K562 (cell line): ENCODE data around the gene TIMM17A. TPM values are rescaled to one million over a fixed set of nuclear protein-coding genes. Genes with fewer than 3 reads are reported as not detected.

ENCODE experiments used
- ATAC-seq: fragments of 200-7000 bp; cut with Tn5 transposase; 3 replicates; pipeline ENCODE4 v1.9.1; 2020; ENCODE audit warnings: moderate library complexity
- BruUV-seq: library from RNA; stranded (reverse); fragments of 400-500 nt; replicated peaks from 2 replicates; lab custom pipeline; 2021; lab: Mats Ljungman, UMichigan
- CTCF ChIA-PET: fragments of 300-600 bp; formaldehyde crosslinking; extraction: SDS; loops from one replicate; lab custom pipeline; 2021; ENCODE audit warnings: low intra/inter-chr PET ratio; lab: Yijun Ruan, JAX
- POLR2A ChIA-PET: fragments of 300-600, 350-650 bp; sonication (Branson Sonifier 250); formaldehyde crosslinking; extraction: SDS; loops from one replicate; lab custom pipeline; 2021; ENCODE audit warnings: antibody characterized with exemption, inconsistent platforms; lab: Yijun Ruan, JAX
- DNase-seq, 4 experiments: peaks; one replicate each; pipeline versions ENCODE4 v3.0.0 to v3.0.0-alpha.2; 2011 to 2018; ENCODE audit warnings: low spot score in 3 of 4, mixed read lengths in 3 of 4; ENCODE audit errors: extremely low read depth in 1 of 4
- FAIRE-seq: peaks from 2 replicates; lab custom pipeline; 2011; peaks lifted over from hg19 to GRCh38; lab: Jason Lieb, UNC
- H2AFZ ChIP-seq: 2 replicates; pipeline ENCODE4 v1.6.0; 2011; ENCODE audit warnings: low read depth, low read length, control low read depth, inconsistent platforms
- H3K27ac ChIP-seq: fragments of 200-600 bp; 3 replicates; pipeline ENCODE4 v1.8.0; 2011; ENCODE audit warnings: low read depth, mild to moderate bottlenecking, control low read depth, inconsistent platforms, low read length, moderate library complexity, mixed read lengths; ENCODE audit errors: extremely low read depth
- H3K27me3 ChIP-seq, 2 experiments: fragments of 300-600 bp in 1 of 2; 2 replicates in 1 of 2; 3 replicates in 1 of 2; pipeline versions ENCODE4 v1.6.0 to v1.8.0; 2011; ENCODE audit warnings: inconsistent platforms in 2 of 2, low read length in 2 of 2, mild to moderate bottlenecking in 1 of 2, mixed read lengths in 1 of 2, moderate library complexity in 1 of 2; ENCODE audit not compliant: control insufficient read depth in 2 of 2, insufficient read depth in 2 of 2
- H3K36me3 ChIP-seq: fragments of 300-600 bp; 3 replicates; pipeline ENCODE4 v1.8.0; 2011; ENCODE audit warnings: mild to moderate bottlenecking, low read length, inconsistent platforms; ENCODE audit not compliant: control insufficient read depth, insufficient read depth
- H3K4me1 ChIP-seq, 2 experiments: fragments of 200-600 bp in 1 of 2; replicated peaks in 1 of 2; 2 replicates in 1 of 2; 3 replicates in 1 of 2; pipeline versions ENCODE4 v1.5.1 to v1.8.0; 2011; ENCODE audit warnings: inconsistent platforms in 2 of 2, low read length in 2 of 2, mild to moderate bottlenecking in 1 of 2, mixed read lengths in 1 of 2, moderate library complexity in 1 of 2; ENCODE audit not compliant: control insufficient read depth in 2 of 2, insufficient read depth in 2 of 2
- H3K4me2 ChIP-seq: 2 replicates; pipeline ENCODE4 v1.6.1; 2011; ENCODE audit warnings: low read length, control low read depth, inconsistent platforms, mixed read lengths; ENCODE audit not compliant: insufficient read depth
- H3K4me3 ChIP-seq: fragments of 200-600 bp; sonication (generic), shearing (Covaris generic); 2 replicates; pipeline ENCODE4 v1.5.1; 2016; ENCODE audit warnings: control low read depth, inconsistent platforms
- H3K79me2 ChIP-seq: fragments of 200-600 bp; 3 replicates; pipeline ENCODE4 v1.8.0; 2011; ENCODE audit warnings: low read length, inconsistent platforms; ENCODE audit not compliant: control insufficient read depth, insufficient read depth
- H3K9ac ChIP-seq, 2 experiments: 2 replicates each; pipeline versions ENCODE4 v1.6.0 to v1.6.1; 2011; ENCODE audit warnings: low read depth in 2 of 2, low read length in 2 of 2, control low read depth in 1 of 2, inconsistent platforms in 1 of 2, mild to moderate bottlenecking in 1 of 2, mixed read lengths in 1 of 2; ENCODE audit not compliant: insufficient read depth in 1 of 2
- H3K9me1 ChIP-seq: one replicate; pipeline ENCODE4 v1.6.0; 2011; ENCODE audit warnings: inconsistent platforms, mild to moderate bottlenecking, low read length, moderate library complexity; ENCODE audit not compliant: control insufficient read depth, insufficient read depth
- H3K9me3 ChIP-seq: replicated peaks from 2 replicates; pipeline ENCODE4 v1.5.1; 2011; ENCODE audit warnings: low read depth, low read length, inconsistent platforms; ENCODE audit not compliant: control insufficient read depth, insufficient read depth
- H4K20me1 ChIP-seq: replicated peaks from 2 replicates; pipeline ENCODE4 v1.6.1; 2011; ENCODE audit warnings: low read length, inconsistent platforms, mixed read lengths; ENCODE audit not compliant: control insufficient read depth, insufficient read depth
- ADNP ChIP-seq: fragments of 200-800 bp; sonication (Bioruptor generic); IDR thresholded peaks from 2 replicates; pipeline ENCODE4 v1.6.1; 2016; ENCODE audit warnings: missing genetic modification characterization, missing compliant biosample characterization
- CBX8 ChIP-seq: fragments of 200-600 bp; sonication (generic); IDR thresholded peaks from 2 replicates; pipeline ENCODE4 v1.6.1; 2012; ENCODE audit warnings: borderline replicate concordance, mixed run types, low read depth, mild to moderate bottlenecking, moderate library complexity, mixed read lengths, low read length, control low read depth, inconsistent platforms; ENCODE audit not compliant: poor library complexity, severe bottlenecking; ENCODE audit errors: extremely low read depth
- CHD4 ChIP-seq: fragments of 200-600 bp; sonication (generic); IDR thresholded peaks from 3 replicates; pipeline ENCODE4 v1.6.1; 2012; ENCODE audit warnings: low read depth, mild to moderate bottlenecking, mixed read lengths, low read length, inconsistent platforms; ENCODE audit not compliant: insufficient read depth, insufficient replicate concordance, poor library complexity, severe bottlenecking
- HEY1 ChIP-seq: fragments of 250-450 bp; sonication (Bioruptor Pico); IDR thresholded peaks from 2 replicates; pipeline ENCODE4 v1.5.0; 2020; ENCODE audit warnings: mild to moderate bottlenecking, moderate library complexity, borderline replicate concordance
- KDM1A ChIP-seq, 2 experiments: fragments of 450-650 bp; IDR thresholded peaks; 2 replicates each; pipeline ENCODE4 v1.6.1; 2016; ENCODE audit warnings: mild to moderate bottlenecking in 2 of 2
- MXD1 ChIP-seq: fragments of 250-450 bp; sonication (Bioruptor Pico); IDR thresholded peaks from 2 replicates; pipeline ENCODE4 v1.8.0; 2021; ENCODE audit warnings: borderline replicate concordance, mild to moderate bottlenecking, moderate library complexity; ENCODE audit not compliant: poor library complexity, severe bottlenecking
- NR2C1 ChIP-seq, 2 experiments: fragments of 450-650 bp; IDR thresholded peaks; 2 replicates each; pipeline ENCODE4 v1.6.1; 2017; ENCODE audit warnings: mild to moderate bottlenecking in 2 of 2, antibody characterized with exemption in 1 of 2, inconsistent platforms in 1 of 2, missing compliant biosample characterization in 1 of 2, missing genetic modification characterization in 1 of 2
- NR2C2 ChIP-seq, 2 experiments: fragments of 200-800 bp in 1 of 2; sonication (Bioruptor generic) in 1 of 2; sonication (generic) in 1 of 2; formaldehyde crosslinking in 1 of 2; IDR thresholded peaks; 2 replicates each; pipeline versions ENCODE4 v1.6.1 to v1.8.0; 2016 to 2022; ENCODE audit warnings: mild to moderate bottlenecking in 1 of 2, missing compliant biosample characterization in 1 of 2, missing genetic modification characterization in 1 of 2, missing genetic modification reagents in 1 of 2
- OTX1 ChIP-seq: fragments of 450-650 bp; formaldehyde crosslinking; IDR thresholded peaks from 2 replicates; pipeline ENCODE4 v1.4.0; 2022; ENCODE audit warnings: mild to moderate bottlenecking
- POLR2AphosphoS5 ChIP-seq: IDR thresholded peaks from 2 replicates; pipeline ENCODE4 v1.6.1; 2011; ENCODE audit warnings: mild to moderate bottlenecking, low read depth, low read length, moderate library complexity; ENCODE audit not compliant: control insufficient read depth, insufficient read depth
- ZNF41 ChIP-seq: fragments of 250-450 bp; sonication (Bioruptor Pico); conservative IDR thresholded peaks from 2 replicates; pipeline ENCODE4 v1.4.0; 2020; ENCODE audit warnings: mild to moderate bottlenecking
- ZNF778 ChIP-seq: fragments of 450-650 bp; formaldehyde crosslinking; IDR thresholded peaks from 2 replicates; pipeline ENCODE4 v1.4.0; 2020; ENCODE audit warnings: mild to moderate bottlenecking, moderate library complexity
- ZNF780A ChIP-seq: fragments of 250-450 bp; sonication (Bioruptor Pico); IDR thresholded peaks from 2 replicates; pipeline ENCODE4 v1.5.0; 2021; ENCODE audit warnings: mild to moderate bottlenecking
- WGBS: fragments of 100-300 bp; shearing (Covaris generic); methylation state at CpG from one replicate; pipeline ENCODE4 v1.1.6; 2016; ENCODE audit warnings: low coverage, mixed read lengths; ENCODE audit not compliant: insufficient coverage; ENCODE audit errors: missing lambda C conversion rate; 5-methylcytosine and 5-hydroxymethylcytosine counted together
- in situ Hi-C: fragments of 300-500 bp; cut with MboI; formaldehyde crosslinking; loops from 4 replicates; pipeline ENCODE4 v1.15.0; 2018; ENCODE audit warnings: inconsistent platforms, mixed read lengths
- intact Hi-C: fragments of 100-400 bp; cut with micrococcal nuclease; formaldehyde crosslinking; loops from 2 replicates; pipeline ENCODE4 v1.14.2; 2022
- polyA plus RNA-seq, 8 experiments: library from polyadenylated mRNA; depleted of rRNA in 4 of 8; stranded (reverse) in 5 of 8; unstranded in 3 of 8; fragments of >200 nt; fragmentation: Nextera tagmentation in 2 of 8; fragmentation: Illumina TruSeq in 1 of 8; extraction: Ambion mirVana in 2 of 8; extraction: Trizol in 1 of 8; gene quantifications; 2 replicates each; pipeline versions ENCODE4 v1.2.1 to v1.2.3, GENCODE V29; 2011 to 2014; ENCODE audit warnings: inconsistent platforms in 1 of 8, missing spikeins in 1 of 8
- total RNA-seq, 7 experiments: library from RNA; depleted of rRNA in 6 of 7; stranded (reverse); fragments of >200 nt in 6 of 7; fragmentation: Illumina TruSeq in 2 of 7; extraction: Trizol in 2 of 7; gene quantifications; 2 replicates each; pipeline versions ENCODE4 v1.2.1 to v1.2.3, GENCODE V29; 2011 to 2021; ENCODE audit warnings: low replicate concordance in 1 of 7
- TF ChIP-seq, protein P1 (sequence below): fragments of 450-650 bp; formaldehyde crosslinking; IDR thresholded peaks from 2 replicates; pipeline ENCODE4 v1.4.0; 2022; ENCODE audit warnings: missing genetic modification characterization

TIMM17A gene
- total and polyA plus RNA-seq, 9 of the 15 experiments (the other 6 are each of a cell fraction or from before 2014, with no cell fraction given) = 116 to 744 (median 180) TPM

DNA sequence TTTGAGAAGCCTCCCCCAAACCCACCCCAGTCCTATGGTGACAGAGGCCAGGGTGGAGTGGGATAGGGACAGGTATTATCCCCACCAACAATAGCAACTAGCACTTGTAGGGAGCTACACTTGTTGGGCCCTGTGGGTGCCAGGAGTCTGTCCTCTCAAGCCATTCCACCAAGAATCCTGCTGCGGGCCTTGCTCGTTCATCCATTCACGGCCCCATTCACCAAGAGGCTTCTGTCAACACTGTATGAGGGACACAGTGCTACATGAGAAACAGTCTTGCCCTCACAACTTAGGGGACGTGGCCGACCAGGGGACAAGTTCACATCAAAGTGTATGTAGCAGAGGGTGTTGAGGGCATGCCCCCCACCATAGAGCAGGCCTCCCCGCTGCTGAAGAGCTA is 47.7 kb upstream of the TIMM17A start (continued):
- no peak for TF ChIP-seq ZNF41 (CRISPR knock-in tag)
- no peak for TF ChIP-seq CBX8
- no peak for TF ChIP-seq POLR2AphosphoS5

- peaks cover 6 to 10% of the 10 kb centered on the region in 2 experiments; a peak in 4 of 5 replicates for H3K4me1 ChIP-seq
- in situ Hi-C loops = no loop called here
Measured at GRCh38 chr1:201911826-201912571, 43.3 kb upstream of the TIMM17A start.

More at GRCh38 chr1:201911826-201912571, 43.3 kb upstream of the TIMM17A start:
- BruUV-seq = no TSS peak
- DNase-seq = peak in 1 of 4 experiments; percentile 34
- ChIA-PET CTCF (no interaction called here), POLR2A (interaction anchor here (0.9 to 1.8 kb wide), 4 partner anchors 8 to 50 kb away, joined by 3 to 10 read pairs (median 6); partner anchors contain the start of gene TIMM17A)
- Histone ChIP-seq H2AFZ (0 out of 2 replicates have a peak overlapping the region, but pooled peaks have one; percentile 21), H3K9me1 (no peaks in the 10 kb centered on the region), H3K4me3 (no peak overlapping the region), H3K27me3 (no peaks in the 10 kb centered on the region), H3K9ac (0 out of 4 replicates have a peak overlapping the region, but pooled peaks of 1 of the 2 experiments have one; percentile 10), H3K4me2 (no peak overlapping the region), H3K79me2 (no peaks in the 10 kb centered on the region), H3K27ac (no peak overlapping the region), H3K36me3 (no peaks in the 10 kb centered on the region), H3K9me3 (no peaks in the 10 kb centered on the region), H4K20me1 (no peaks in the 10 kb centered on the region)
- TF ChIP-seq ZNF780A (CRISPR knock-in tag) (no peak), KDM1A (IDR thresholded peaks at IDR 0.05) (peak in 1 of 2 experiments; percentile 46; a peak in 1 of 4 replicates), ADNP (tag) (no peak), NR2C2 (CRISPR knock-in tag; IDR thresholded peaks at IDR 0.05) (no peak), NR2C2 (tag; IDR thresholded peaks at IDR 0.05) (peak; percentile 65), CHD4 (no peak), OTX1 (CRISPR knock-in tag) (no peak), HEY1 (CRISPR knock-in tag) (no peak), ZNF778 (CRISPR knock-in tag) (no peak), MXD1 (CRISPR knock-in tag) (no peak), NR2C1 (IDR thresholded peaks at IDR 0.05) (peak; percentile 63), NR2C1 (tag; IDR thresholded peaks at IDR 0.05) (peak; percentile 80)
- TF ChIP-seq, protein P1, sequence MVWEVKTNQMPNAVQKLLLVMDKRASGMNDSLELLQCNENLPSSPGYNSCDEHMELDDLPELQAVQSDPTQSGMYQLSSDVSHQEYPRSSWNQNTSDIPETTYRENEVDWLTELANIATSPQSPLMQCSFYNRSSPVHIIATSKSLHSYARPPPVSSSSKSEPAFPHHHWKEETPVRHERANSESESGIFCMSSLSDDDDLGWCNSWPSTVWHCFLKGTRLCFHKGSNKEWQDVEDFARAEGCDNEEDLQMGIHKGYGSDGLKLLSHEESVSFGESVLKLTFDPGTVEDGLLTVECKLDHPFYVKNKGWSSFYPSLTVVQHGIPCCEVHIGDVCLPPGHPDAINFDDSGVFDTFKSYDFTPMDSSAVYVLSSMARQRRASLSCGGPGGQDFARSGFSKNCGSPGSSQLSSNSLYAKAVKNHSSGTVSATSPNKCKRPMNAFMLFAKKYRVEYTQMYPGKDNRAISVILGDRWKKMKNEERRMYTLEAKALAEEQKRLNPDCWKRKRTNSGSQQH (CRISPR knock-in tag) = no peak
- no peak for FAIRE-seq
- ATAC-seq = no peak
- 18% methylated on average over 4 of the region's 4 CpGs for WGBS
- intact Hi-C loops = no loop called here
